Peyer's patch (tissue), 4 donors: ENCODE measurements around the gene TMEM51. TPM values are rescaled to one million over a fixed set of nuclear protein-coding genes. Genes with fewer than 3 reads are reported as not detected.

Source experiments
- DNase-seq, 3 donors: peaks; one replicate each; pipeline ENCODE4 v3.0.0-alpha.2; 2017 to 2019
- H3K27ac ChIP-seq, 4 donors: fragments of 200-600 bp; sonication (generic); one replicate each; pipeline ENCODE4 v1.5.1; 2016 to 2019
- H3K27me3 ChIP-seq, 2 donors: fragments of 200-600 bp; sonication (generic); one replicate each; pipeline ENCODE4 v1.5.1; 2019
- H3K36me3 ChIP-seq, 3 donors: fragments of 200-600 bp; sonication (generic); one replicate each; pipeline ENCODE4 v1.5.1; 2016 to 2019
- H3K4me1 ChIP-seq, 4 donors: fragments of 200-600 bp; sonication (generic); one replicate each; pipeline ENCODE4 v1.5.1; 2016 to 2019
- H3K4me3 ChIP-seq, 4 donors: fragments of 200-600 bp; sonication (generic); 1 replicate in 3 of 4; 2 replicates in 1 of 4; pipeline ENCODE4 v1.5.1; 2016 to 2019; ENCODE audit warnings: mild to moderate bottlenecking in 1 of 4
- H3K9me3 ChIP-seq, 4 donors: fragments of 200-600 bp; sonication (generic); one replicate each; pipeline ENCODE4 v1.5.1; 2016 to 2019; ENCODE audit warnings: mild to moderate bottlenecking in 1 of 4
- POLR2A ChIP-seq, 2 donors: fragments of 450-650 bp; IDR thresholded peaks; one replicate each; pipeline ENCODE4 v1.5.1; 2017; ENCODE audit warnings: antibody characterized with exemption in 2 of 2, mild to moderate bottlenecking in 2 of 2, moderate library complexity in 2 of 2
- total RNA-seq, 4 donors: library from RNA; depleted of rRNA; stranded (reverse); fragments of >200 nt; gene quantifications; one replicate each; pipeline ENCODE4 v1.1.0, GENCODE V29; 2016
- TF ChIP-seq, protein P1 (sequence below), 6 experiments: fragments of 450-650 bp in 4 of 6; fragments of 200-600 bp in 2 of 6; sonication (generic) in 1 of 6; IDR thresholded peaks; one replicate each; pipeline ENCODE4 v1.5.1; 2017 to 2019; ENCODE audit warnings: antibody characterized with exemption in 6 of 6, mild to moderate bottlenecking in 3 of 6, moderate library complexity in 1 of 6

The TMEM51 gene
- total RNA-seq, 4 donors from 2014 or later: 3.3 to 31.0 (median 20.6) TPM

DNA sequence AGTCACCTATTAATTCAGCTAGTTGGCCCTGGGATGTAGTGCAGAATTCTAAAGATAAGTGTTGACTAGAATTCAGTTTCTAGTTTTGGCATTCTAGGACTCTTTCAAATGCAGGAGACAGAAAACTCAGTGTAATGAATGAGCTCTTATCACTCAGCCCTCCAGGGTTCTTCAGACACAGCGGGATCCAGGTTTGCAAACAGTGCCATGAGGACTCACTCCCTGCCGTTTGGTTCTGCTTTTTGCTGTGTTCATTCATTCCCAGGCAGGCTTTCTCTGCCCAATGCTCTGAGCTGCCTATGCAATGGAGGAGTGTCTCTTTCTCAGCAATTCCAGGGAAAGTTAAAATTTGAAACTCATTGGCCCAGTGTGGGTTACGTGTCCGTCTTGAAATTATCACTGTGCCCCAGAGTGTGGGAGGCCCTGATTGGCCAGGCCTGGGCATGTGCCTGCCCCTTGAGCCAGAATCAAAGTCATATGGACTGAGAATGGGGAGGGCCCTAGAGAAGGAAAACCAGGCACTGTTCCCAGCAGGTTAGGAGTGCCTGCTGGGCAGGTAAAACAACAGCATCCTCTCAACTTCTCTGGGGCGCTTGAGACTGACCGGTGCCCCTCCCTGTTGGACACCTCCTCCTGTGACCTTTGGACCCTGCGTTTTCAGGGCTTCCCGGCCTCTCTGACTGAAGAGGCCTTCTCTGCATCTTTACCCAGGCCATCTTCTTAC is 43.4 kb downstream of the TMEM51 start:
- peak overlapping the region in 3 of 4 donors; percentile 43 to 84 (median 71) for H3K27ac ChIP-seq
- peaks cover 0 to 48% (median 0%) of the 10 kb centered on the region in 4 donors for H3K4me1 ChIP-seq

DNA sequence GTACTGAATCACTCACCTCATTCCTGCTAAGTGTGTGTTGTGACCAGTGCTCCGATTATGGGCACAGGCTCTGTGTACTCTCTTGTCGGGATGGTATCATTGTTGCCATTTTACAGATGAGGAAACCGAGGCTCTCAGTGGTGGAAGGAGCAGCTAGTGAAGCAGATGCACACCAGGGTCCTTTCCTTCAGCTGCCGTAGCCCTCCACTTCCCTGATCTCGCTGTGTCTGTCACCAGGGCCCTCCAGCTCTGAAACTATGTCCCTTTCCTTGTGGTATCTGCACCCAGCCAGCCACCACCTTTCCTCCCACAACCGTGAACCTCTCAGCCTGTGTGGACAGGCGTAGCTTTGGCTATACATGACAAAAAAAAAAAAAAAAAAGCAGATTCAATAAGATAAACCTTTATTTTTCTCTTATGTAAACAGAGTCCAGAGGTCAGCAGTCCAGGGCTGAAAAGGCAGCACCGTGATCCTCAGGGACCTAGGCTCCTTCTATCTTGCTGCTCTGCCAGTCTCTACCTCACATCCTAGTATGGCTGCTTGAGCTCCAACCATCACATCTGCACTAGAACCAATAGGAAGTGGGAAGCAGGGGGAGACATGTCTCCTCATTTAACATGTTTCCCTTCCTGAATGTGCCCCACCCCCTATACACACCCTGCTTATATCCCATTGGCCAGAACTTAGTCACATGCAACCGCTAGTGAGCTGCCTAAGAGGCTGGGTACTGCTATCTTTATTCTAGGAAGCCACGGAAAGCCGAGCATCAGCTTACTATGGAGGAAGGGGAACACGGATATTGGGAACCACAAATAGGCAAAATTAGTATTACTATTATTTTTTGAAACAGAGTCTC is 44.3 kb downstream of the TMEM51 start:
- Histone ChIP-seq H3K36me3 (no peaks in the 10 kb centered on the region), H3K27ac (peak overlapping the region in 3 of 4 donors; percentile 43 to 84 (median 71)), H3K4me3 (peak overlapping the region in 1 of 4 donors; percentile 3), H3K9me3 (no peaks in the 10 kb centered on the region), H3K4me1 (peaks cover 0 to 53% (median 1%) of the 10 kb centered on the region in 4 donors), H3K27me3 (no peaks in the 10 kb centered on the region)
- no peak for DNase-seq
- TF ChIP-seq POLR2A (IDR thresholded peaks at IDR 0.05): no peak
- TF ChIP-seq, protein P1, sequence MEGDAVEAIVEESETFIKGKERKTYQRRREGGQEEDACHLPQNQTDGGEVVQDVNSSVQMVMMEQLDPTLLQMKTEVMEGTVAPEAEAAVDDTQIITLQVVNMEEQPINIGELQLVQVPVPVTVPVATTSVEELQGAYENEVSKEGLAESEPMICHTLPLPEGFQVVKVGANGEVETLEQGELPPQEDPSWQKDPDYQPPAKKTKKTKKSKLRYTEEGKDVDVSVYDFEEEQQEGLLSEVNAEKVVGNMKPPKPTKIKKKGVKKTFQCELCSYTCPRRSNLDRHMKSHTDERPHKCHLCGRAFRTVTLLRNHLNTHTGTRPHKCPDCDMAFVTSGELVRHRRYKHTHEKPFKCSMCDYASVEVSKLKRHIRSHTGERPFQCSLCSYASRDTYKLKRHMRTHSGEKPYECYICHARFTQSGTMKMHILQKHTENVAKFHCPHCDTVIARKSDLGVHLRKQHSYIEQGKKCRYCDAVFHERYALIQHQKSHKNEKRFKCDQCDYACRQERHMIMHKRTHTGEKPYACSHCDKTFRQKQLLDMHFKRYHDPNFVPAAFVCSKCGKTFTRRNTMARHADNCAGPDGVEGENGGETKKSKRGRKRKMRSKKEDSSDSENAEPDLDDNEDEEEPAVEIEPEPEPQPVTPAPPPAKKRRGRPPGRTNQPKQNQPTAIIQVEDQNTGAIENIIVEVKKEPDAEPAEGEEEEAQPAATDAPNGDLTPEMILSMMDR (IDR thresholded peaks at IDR 0.05): no peak

More for the DNA sequence above, 43.4 kb downstream of the TMEM51 start:
- Histone ChIP-seq H3K27me3 (no peaks in the 10 kb centered on the region), H3K9me3 (no peaks in the 10 kb centered on the region), H3K4me3 (no peak overlapping the region), H3K36me3 (no peaks in the 10 kb centered on the region)
- DNase-seq: peak in 2 of 3 donors; percentile 78 to 88
- TF ChIP-seq POLR2A (IDR thresholded peaks at IDR 0.05): peak; percentile 32 to 38
- TF ChIP-seq, protein P1 (IDR thresholded peaks at IDR 0.05): peak in 1 of 6 experiments; percentile 4

DNA sequence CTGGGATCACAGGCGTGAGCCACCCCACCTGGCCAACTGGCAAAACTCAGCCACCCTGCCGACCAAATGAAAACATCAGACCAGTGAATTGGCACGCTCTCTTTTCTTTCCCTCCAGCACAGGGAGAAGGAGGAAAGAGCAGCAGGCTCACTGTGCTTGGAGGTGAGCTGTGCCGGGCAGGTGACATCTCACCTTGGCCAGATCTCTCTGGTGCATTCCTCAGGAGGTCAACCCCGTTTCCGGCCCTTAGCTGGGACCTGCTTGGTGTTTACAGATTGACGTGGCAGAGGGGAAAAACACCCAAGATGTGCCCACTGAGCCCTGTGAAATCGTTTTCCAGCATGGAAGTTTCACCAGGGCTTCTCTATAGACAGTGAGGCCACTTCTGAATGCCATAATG is 45.1 kb downstream of the TMEM51 start:
- Histone ChIP-seq H3K4me1 (peaks cover 0 to 61% (median 2%) of the 10 kb centered on the region in 4 donors), H3K27ac (peak overlapping the region in 1 of 4 donors; percentile 84), H3K9me3 (no peaks in the 10 kb centered on the region), H3K36me3 (no peaks in the 10 kb centered on the region), H3K4me3 (no peak overlapping the region), H3K27me3 (no peaks in the 10 kb centered on the region)
- TF ChIP-seq, protein P1 (IDR thresholded peaks at IDR 0.05): no peak
- TF ChIP-seq POLR2A (IDR thresholded peaks at IDR 0.05): no peak
- DNase-seq: no peak

DNA sequence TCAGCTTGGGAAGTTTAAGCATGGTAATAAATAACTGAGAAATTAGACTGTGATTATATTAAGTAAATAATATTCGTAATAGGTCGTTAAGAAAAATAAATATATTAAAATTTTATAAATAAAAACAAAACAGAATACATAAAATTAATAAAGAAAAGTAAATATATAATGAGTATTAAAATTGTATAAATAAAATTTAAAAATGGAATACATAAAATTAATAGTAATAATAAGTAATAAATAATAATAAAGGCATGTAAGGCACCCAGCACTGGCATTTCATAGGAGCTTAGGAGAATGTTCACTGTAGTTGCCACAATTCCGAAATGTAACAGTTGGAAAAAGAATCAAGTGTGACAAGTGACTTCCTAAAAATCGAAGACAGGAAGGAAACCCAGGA is 47.7 kb downstream of the TMEM51 start:
- Histone ChIP-seq H3K27me3 (no peaks in the 10 kb centered on the region), H3K36me3 (no peaks in the 10 kb centered on the region), H3K9me3 (no peaks in the 10 kb centered on the region), H3K4me1 (peaks cover 0 to 62% (median 2%) of the 10 kb centered on the region in 4 donors), H3K27ac (peak overlapping the region in 3 of 4 donors; percentile 49 to 90 (median 89)), H3K4me3 (peak overlapping the region in 1 of 4 donors; percentile 23)
- TF ChIP-seq POLR2A (IDR thresholded peaks at IDR 0.05): no peak
- TF ChIP-seq, protein P1 (IDR thresholded peaks at IDR 0.05): no peak
- no peak for DNase-seq

GRCh38 chr1:15201849-15202551 is 48.5 kb downstream of the TMEM51 start:
- Histone ChIP-seq H3K9me3 (no peaks in the 10 kb centered on the region), H3K36me3 (no peaks in the 10 kb centered on the region), H3K4me1 (peaks cover 0 to 54% (median 2%) of the 10 kb centered on the region in 4 donors), H3K27me3 (no peaks in the 10 kb centered on the region), H3K4me3 (peak overlapping the region in 1 of 4 donors; percentile 23), H3K27ac (peak overlapping the region in 3 of 4 donors; percentile 49 to 90 (median 80))
- TF ChIP-seq, protein P1 (IDR thresholded peaks at IDR 0.05): peak in 3 of 6 experiments; percentile 44 to 63 (median 45)
- TF ChIP-seq POLR2A (IDR thresholded peaks at IDR 0.05): peak in 1 of 2 donors; percentile 14
- peak in 2 of 3 donors; percentile 78 to 79 for DNase-seq
